IPS-NIHi11 (cell line): ENCODE measurements around the gene BHLHE23.

Experiments used
- DNase-seq: peaks from one replicate; pipeline ENCODE4 v3.0.0; 2012; ENCODE audit warnings: mixed read lengths, low spot score

BHLHE23 gene

DNA sequence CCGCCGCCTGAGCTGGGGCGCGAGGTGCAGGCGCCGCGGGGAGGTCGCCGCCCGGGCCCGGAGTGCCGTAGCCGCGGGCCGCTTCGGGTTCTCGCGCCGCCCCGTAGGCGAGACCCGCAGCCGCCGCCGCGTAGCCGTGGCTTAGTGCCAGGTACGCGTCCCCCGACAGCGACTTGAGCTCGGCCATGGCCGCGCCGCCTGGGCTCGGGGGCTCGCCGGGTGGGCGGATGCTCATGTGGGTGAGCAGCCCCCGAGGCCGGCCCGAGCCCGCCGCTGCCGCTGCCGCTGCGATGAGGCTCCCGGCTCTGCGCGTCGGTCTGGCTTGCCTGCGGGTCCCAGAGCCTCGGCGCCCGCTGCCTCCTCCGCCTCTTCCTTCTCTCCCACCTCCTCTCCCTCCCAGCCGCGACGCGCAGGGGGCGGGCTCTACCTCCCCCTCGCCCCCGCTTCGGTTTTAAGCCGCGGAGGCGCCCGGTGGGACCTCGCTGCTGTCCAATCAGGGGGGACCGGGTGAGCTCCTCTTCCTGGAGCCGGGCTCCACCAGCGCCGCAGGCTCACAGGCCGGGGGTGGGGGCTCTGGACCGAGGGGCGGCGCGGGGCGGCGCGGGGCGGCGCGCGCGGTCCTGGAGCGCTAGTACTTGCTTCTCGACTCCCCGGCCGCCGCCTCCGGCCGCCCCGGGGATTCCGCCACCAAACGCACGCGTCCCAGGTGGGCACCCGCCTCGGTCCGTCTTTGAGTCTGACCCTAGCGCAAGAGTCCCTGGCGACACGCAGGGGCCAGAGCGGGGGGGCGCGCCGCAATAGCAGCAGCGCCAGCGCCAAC lies at the start of gene BHLHE23:
TSS of gene BHLHE23 (minus strand) at position 425 of the 820 bp plus-strand sequence. CDS start at position 235, 190 bp downstream.
- DNase-seq, result peak; percentile 78

DNA sequence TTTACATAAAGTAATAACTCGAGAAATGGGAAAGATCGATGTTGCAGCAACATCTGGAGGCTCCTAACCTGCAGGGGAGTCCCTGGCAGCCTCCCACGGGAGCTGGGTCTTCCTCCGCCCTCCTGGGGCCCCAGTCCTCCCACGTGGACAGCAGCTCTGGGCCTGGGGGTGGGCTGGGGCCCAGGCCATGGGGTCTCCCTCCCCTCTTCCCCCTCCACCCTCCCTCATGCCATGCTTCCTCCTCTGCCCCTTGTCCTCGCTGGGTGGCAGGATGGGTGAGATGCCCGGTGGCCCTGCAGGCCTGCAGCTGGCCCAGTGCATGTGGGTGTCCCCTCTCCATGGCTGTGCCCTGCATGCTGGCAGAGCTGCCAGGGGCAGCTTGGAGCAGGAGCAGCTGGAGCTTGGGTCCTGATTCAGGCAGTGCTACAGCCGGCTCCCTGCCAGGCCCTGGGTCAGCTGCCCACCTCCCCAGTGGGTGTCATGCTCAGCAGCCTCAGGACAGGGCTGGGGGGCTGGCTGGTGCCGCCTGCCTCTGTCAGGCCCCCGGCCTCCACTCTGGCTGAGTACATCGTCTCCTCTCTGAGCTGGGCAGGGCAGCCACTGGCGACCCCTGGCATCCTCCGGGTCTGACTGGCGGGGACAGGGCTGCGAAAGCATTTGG lies 48.9 kb upstream of the BHLHE23 start:
- DNase-seq, result no peak

DNA sequence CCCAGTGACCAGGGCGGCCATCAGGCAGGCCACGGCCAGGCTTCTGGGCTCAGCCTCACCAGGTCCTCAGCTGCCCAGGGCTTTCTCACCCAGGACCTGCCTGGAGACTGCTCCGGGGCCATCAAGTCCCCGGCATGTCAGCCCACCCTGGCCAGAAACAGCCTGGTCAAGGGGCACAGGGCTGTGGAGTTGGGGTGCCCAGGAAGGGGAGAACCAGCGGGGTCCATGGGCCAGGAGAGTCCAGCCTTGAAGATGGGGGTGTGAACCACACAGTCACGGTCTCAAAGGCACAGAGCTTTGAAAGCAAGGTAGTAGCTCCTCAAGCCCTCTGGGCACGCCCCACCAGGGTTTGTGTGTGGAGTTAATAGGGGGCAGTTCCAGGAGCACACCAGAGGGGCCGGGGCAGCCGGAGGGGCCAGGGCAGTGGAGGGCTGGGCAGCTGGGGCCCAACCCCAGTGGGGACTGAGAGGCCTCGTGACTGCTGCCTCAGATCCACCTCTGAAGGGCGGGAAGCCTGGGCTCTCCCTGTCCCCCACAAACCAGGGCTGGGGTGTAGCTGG lies 48.0 kb upstream of the BHLHE23 start:
- no peak for DNase-seq

DNA sequence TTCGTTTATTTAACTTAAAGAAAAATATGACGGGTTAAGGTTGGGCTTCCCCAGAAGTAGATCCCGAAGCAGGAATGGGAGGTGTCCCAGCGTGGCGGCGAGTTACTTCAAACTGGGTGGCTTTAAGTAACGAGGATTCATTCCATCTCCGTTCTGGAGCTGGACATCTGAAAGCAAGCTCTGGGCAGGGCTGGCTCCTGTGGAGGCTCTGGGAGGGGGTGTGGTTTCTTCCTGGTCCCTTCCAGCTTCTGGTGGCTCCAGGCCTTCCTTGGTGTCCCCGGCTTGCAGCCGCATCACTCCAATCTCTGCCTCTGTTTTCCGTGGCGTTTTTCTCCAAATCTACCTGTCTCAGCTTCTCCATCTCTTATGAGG lies 47.3 kb upstream of the BHLHE23 start:
- no peak for DNase-seq

DNA sequence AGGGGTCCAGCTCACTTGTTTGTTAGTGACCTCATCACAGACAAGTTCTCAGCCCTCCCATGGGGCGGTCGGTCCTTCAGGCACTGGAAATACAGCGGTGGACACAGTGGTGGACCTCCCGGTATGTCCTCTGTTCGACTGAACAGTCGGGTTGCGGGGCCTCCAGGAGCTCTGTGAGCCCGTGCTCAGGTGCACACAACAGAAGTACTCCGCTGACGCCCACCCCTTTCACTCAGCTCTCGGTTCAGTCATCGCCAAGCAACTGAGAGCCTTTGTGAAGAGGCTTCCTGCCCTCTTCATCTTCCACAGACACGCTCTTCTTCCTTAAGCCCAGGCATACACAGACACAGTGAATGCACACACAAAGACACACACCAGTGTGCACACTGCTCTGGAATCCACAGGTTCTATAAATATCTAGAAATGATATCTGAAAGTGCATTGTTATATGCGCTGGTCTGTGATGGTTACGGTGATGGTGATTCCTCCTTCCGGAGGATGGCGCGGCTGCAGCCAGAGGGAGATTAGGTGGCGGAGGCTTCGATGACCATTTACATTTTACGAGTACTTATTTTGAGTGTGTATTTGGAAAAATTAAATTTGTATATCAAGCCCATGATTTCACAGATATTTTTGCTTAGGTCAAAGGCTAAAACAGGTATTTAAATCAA lies 46.8 kb upstream of the BHLHE23 start:
- DNase-seq, result no peak

DNA sequence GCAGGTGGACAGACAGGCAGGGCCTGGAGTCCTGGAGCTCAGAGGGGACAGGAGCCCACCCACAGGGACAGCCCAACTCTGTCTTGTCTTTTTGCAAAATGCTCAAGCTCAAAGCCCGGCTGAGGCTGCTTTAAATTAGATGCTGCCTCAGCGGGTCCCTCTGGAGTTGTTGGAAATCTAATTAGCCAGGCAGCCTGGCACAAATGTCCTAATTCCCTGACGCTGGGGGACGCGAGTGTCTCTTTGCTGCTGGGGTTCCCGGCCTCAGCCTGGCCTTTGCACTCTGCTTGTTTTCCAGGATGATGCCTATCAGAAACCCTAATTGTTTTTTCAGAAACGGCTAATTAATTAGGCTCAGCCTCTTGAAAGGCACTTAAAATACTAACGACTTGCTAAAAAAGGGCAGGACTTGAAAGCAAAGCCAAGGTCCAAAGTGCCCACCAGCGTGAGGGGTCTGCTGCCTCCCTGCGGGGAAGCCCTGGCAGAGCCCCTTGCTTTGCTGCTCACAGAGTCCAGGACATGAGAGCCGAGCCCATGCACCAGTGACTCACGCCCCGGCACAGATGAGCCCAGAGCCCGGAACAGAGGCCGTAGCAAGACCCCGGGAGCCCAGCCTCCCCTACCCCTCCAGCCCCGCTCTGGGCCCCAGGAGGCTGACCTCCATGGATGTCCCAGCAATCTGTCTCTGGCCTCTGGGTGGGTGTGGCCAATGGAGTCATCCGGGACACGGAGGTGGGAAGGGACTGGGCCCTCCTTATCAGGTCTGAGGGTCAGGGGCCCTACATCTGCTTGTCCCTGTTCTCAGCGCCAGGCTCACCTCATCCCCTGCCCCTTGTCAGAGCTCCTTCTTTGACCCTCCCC lies 46.0 kb upstream of the BHLHE23 start:
- no peak for DNase-seq

DNA sequence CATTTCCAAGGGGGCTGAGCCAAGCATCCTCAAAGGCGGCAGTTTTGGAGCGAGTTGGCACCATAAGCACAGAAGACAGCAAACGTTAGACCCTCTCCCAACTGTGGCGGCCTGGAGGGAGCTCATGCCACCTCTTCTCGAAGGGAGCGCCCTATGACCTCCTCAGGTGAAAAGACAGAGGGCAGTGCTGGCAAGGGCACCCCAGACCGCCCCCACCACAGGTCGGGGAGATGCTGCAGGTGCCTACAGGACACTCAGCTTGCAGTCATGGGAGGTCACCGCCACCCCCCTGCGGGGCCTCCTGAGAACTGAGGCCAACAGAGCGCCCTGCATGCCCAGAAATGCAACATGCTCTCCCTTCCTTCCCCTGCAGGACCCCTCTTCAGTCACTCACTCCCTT lies 45.1 kb upstream of the BHLHE23 start:
- no peak for DNase-seq

DNA sequence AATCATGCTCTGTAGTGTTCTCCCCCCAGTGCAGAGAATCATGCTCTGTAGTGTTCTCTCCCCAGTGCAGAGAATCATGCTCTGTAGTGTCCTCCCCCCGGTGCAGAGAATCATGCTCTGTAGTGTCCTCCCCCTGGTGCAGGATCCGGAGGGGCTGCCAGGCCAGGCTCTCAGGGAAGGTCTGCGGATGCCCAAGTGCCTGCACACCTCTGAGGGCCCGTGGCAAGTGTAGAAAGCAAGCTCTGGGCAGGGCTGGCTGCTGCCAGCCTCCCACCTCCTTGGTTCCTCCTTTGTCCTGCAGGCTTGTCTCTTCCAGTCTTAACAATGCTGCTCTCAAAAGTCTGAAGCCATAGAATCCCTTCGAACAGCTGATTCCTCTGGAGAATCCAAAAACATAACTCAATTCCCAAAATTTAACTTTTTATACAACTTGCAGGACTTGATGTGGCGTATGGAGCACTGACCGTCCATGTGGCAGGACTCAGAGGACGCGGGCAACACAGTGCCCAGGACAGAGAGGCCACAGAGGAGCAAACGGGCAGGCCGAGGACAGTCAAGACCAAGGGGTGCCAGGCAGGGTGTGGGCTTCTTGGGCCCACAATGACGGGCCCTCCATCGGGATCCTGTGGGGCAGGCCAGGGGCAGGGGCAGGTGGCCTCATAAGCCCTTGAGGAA lies 44.6 kb upstream of the BHLHE23 start:
- DNase-seq, result no peak

DNA sequence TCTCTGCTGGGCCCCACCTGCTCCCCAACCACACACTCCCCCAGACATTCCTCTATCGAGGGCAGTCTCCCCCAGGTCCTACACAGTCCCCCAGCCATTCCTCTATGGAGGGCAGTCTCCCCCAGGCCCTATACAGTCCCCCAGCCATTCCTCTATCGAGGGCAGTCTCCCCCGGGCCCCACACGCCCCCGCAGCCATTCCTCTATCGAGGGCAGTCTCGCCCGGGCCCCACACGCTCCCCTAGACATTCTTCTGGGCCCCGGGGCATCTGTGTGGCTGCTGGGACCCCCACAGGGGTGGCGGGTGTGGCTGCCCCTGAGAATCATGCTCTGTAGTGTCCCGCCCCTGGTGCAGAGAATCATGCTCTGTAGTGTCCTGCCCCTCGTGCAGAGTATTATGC lies 43.6 kb upstream of the BHLHE23 start:
- DNase-seq, result no peak

DNA sequence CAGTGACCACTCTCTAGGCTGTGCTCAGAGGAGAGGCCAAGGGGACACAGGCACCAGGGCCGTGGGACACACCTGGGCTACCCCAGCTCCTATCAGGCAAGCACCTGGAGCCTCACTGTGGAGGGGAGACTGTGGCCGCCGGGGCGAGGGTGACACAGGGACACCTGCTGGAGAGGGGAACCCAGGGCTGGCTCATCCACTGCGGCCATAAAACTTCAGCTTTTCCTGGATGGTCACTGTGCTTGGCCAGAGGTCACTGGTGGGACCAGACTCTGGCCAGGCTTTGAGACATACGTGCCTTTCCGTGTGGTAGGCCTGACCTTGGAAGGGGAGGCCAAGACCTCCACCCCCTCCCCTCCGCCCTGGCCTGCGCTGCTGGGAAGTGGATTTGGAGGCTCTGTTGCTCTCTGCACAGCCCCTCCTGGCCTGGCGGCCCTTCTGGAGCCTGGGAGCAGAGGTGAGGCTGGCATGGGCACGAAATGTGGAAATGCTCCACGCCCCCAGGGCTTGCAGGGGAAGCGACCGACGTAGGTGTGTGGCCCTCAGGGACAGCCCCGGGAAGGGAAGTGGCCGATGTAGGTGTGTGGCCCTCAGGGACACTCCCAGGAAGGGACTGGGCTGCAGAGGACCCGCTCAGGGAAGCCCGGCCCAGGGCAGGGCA lies 42.9 kb upstream of the BHLHE23 start:
- no peak for DNase-seq

DNA sequence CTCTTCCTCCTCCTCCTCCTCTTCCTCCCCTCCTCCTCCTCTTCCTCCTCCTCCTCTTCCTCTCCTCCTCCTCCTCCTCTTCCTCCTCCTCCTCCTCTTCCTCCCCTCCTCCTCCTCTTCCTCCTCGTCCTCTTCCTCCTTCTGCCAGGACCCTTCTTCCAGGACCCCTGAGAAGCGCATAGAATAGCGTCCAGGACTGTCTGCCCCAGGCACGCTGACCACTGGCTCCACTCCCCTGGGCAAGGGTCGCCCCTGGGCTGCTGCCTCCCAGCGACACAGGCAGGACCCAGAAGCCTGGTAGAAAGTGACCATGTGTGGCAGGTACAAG lies 42.4 kb upstream of the BHLHE23 start:
- DNase-seq, result no peak

DNA sequence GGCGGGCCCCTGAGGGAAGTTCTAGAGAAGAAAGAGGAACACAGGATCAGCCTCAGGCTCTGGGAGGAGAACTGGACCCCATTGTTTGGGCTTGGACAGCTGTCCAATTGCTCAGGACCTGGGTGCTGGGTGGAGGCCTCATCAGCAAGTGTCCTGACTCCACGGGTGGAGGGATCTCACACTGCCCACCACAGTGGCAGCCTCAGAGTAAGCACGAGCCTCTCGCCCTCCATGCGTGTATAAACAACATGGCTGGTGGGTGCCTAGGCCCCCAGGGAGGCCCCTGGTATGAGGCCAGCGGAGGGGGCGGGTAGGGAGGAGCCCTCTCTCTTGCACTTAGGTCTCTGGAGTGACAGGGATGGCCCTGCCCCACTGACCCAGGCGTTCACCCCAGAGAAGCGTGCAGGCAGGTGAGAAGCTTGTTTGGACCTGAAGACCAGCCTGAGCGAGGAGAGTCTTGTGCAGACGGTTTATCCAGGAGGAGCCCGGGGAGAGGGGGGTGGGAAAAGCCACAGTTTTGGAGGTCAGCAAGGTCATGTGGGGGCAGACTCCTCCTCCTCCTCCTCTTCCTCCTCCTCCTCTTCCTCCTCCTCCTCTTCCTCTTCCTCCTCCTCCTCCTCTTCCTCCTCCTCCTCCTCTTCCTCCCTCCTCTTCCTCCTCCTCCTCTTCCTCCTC lies 41.9 kb upstream of the BHLHE23 start:
- no peak for DNase-seq

DNA sequence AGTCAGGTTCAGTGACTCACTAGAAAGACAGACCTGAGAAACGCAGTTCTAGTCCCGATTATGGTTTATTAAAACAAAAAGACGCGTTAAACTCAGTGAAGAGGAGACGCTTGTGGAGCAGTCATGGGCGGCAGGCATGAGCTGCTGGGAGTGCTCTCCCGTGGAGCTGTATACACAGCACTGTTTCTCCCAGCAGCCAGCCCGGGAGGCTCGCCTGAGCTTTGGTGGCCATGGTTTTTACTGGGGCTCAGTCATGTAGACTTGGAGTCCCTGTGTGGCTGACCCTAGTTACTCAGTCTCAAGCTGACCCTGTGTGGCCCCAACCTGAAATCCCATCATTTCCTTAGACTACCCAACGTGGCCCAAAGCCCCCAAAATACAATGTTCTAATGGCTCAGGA lies 41.2 kb upstream of the BHLHE23 start:
- DNase-seq, result no peak

DNA sequence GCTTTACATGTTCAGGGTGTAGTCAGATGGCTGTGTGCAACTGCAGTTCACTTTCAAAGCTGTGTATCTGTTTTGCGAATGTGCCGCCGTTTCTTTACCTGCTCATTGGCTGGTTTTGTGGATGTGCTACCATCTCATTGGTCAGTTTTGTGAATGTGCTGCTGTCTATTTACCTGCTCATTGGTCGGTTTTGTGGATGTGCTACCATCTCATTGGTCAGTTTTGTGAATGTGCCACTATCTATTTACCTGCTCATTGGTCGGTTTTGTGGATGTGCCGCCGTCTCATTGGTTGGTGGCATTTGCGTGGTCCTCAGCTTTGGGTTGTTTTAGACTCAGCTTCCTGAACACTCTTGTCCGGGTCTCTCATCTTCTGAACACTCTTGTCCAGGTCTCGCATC lies 40.5 kb upstream of the BHLHE23 start:
- no peak for DNase-seq

DNA sequence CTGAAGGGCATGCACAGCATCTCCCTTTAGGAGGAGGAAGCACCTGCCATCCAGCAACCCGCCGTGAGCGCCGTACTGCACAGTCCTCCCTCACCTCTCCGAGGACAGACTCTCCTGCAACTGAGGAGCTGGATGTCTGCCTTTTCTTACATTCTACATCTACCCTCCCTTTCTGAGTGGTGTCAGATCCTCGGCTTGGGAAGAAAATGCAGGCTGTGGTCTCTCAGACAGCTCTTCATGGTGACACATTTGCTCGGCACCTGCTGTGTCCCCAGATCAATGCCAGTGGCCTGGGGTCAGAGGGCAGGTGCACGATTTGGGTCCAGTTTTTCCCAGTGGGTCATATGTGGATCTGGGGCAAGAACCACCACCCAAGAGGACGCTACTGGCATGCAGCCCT lies 40.1 kb upstream of the BHLHE23 start:
- no peak for DNase-seq

DNA sequence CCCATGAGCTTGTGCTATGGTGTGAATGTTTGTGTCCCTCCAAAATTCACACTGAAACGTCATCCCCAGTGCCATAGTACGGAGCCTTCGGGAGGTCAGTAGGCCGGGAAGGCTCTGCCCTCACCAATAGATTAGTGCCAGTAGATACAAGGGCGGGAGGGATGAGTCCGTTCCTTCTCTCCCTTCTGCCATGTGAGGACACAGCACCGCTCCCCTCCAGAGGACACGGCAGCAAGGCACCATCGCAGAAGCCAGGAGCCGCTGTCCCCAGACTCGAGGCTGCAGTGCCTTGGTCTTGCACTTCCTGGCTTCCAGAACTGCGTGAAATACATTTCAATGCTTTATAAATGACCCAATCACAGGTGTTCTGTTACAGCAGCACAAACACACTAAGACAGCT lies 39.2 kb upstream of the BHLHE23 start:
- DNase-seq, result no peak

DNA sequence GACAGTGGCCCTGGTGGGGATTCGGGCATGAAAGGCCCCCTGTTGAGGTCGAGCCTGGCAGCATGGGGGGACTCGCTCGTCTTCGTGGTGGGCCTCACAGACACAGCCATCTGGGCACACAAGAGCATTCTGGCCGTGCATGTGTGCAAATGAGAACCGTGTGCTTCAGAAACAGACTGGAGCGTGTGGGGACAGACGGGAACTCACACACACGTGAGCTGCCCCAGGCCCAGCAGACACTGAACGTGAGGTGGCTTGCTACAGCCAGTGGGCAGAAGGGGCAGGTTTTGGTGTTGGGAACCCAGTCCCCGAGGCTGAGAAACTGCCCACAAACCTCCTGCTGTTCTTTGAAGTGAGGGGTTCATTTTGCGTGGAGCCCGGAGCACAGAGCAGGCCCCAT lies 38.6 kb upstream of the BHLHE23 start:
- DNase-seq, result no peak

DNA sequence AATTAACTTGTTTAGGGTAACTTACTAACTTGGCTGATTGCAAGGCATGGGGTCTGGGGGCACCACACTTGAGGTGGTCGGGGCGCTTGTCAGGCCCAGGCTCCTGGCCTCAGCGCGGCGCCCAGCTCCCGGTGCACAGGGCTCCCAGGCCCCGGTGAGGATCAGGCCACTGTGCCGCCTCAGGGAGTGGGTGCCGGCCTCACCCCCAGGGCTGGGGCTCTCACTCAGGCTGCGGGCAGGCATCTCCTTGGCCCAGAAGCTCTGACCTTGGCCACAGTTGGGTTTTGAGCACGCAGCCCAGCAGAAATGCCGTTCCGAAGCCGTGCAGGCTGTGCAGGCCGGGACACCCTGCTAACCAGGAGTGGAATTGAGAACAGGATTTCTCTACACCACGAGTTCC lies 37.8 kb upstream of the BHLHE23 start:
- DNase-seq, result no peak

DNA sequence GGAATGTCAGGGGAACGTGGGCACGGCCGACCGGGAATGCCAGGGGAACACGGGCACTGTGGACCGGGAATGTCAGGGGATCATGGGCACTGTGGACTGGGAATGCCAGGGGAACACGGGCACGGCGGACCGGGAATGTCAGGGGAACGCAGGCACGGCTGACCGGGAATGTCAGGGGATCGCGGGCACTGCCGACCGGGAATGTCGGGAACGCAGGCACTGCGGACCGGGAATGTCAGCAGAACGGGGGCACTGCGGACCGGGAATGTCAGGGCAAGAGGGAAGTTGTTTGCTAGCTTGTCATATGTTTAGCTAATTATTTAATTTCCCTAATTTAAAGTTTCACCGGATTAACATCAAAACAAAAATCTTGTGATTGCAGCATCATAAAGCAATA lies 37.4 kb upstream of the BHLHE23 start:
- no peak for DNase-seq
